Ishikawa (cell line): ENCODE results near the gene RPS6KA2.

Experiments
- CEBPB ChIP-seq: IDR thresholded peaks from 2 replicates; pipeline ENCODE4 v1.6.1; 2012
- EGR1 ChIP-seq: IDR thresholded peaks from 2 replicates; pipeline ENCODE4 v1.6.1; 2012
- EP300 ChIP-seq: IDR thresholded peaks from 2 replicates; pipeline ENCODE4 v1.6.1; 2012; ENCODE audit warnings: borderline replicate concordance
- RAD21 ChIP-seq: IDR thresholded peaks from 2 replicates; pipeline ENCODE4 v1.6.1; 2012; ENCODE audit warnings: low read depth
- TAF1 ChIP-seq: IDR thresholded peaks from 2 replicates; pipeline ENCODE4 v1.6.1; 2012; ENCODE audit warnings: low read depth, mild to moderate bottlenecking
- USF1 ChIP-seq: IDR thresholded peaks from 2 replicates; pipeline ENCODE4 v1.6.1; 2012
- YY1 ChIP-seq: IDR thresholded peaks from 2 replicates; pipeline ENCODE4 v1.6.1; 2012; ENCODE audit warnings: low read depth

DNA sequence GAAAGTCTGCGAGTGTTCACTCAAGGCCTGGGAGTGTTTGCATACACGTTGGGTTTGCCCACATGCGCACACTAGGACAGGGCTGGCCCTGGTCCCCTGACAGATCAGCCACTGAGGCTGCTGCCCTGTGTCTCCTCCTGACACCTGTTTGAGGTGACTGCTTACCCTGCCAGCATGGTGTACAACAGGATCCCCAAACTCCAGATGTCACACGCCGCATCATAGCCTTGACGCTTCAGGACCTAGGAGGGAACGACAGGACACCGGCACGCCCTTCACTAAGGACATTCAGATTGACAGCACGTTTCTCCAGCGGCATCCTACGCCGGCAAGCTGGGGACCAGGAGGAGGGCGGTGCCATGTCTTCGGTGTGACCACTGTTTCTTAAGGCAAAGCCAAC, 207.3 kb downstream of the RPS6KA2 start:
- TF ChIP-seq EP300, result no peak
- no peak for TF ChIP-seq EGR1
- no peak for TF ChIP-seq USF1
- no peak for TF ChIP-seq TAF1
- TF ChIP-seq YY1, result no peak
- TF ChIP-seq RAD21, result no peak
- no peak for TF ChIP-seq CEBPB
